NCI-H524 treated with DMSO at 0.1 percent for 48 hours (cell line): ENCODE data around the gene KBTBD4.
"Not testable (repeated sequence)": the region's sequence is repeated elsewhere in the genome, so short reads cannot be mapped to it uniquely, and the experiment has no call there.

Experiments used
- DNase-seq: peaks from one replicate; lab custom pipeline; 2025; lab: John Stamatoyannopoulos, UW

The KBTBD4 gene

GRCh38 chr11:47589977-47590861 lies 11.4 kb upstream of the KBTBD4 start:
- DNase-seq = no peak

DNA sequence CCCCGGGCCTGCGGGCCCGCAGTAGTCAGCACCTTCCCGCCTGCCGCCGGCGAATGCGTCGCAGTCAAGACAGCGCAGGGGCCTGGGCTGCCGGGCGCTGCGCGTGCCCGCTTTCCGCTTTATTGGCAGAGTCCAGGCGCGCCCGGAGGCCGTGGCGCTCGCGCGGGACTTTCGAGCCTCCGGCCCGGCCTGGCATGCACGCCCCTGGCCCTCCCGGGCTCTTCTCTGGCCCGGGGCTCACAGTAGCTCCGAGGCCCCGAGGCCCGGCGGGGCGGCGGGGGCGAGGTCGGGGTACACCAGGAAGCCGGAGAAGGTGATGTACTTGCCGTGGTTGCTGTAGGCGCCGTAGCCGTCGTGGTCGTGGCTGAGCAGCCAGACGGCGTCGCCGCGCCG lies 10.8 kb upstream of the KBTBD4 start:
- no peak for DNase-seq

- DNase-seq = no peak
These were observed 10.3 kb upstream of the KBTBD4 start for GRCh38 chr11:47589118-47589517.

DNA sequence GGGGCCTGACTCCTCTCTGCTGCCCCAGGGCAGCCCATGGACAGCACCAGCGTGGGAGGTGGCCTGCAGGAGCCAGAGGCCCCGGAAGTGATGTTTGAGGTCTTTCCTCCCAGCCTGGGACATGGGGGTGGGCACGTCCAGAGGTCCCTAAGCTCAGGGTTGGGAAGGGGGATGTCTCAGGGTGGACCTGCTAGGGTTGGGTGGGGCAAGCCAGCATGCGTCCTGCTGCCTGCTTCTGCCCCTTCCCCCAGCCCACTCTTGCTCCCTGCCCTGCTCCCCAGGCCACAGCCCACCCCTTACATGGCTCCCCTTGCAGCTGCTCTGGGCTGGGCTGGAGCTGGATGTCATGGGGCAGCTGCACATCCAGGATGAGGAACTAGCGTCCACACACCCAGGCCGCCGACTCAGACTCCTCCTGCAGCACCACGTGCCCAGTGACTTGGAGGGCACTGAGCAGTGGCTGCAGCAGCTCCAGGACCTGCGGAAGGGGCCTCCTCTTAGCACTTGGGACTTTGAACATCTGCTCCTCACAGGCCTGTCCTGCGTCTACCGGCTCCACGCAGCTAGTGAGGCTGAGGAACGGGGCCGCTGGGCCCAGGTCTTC lies 9.1 kb upstream of the KBTBD4 start:
- DNase-seq = no peak

DNA sequence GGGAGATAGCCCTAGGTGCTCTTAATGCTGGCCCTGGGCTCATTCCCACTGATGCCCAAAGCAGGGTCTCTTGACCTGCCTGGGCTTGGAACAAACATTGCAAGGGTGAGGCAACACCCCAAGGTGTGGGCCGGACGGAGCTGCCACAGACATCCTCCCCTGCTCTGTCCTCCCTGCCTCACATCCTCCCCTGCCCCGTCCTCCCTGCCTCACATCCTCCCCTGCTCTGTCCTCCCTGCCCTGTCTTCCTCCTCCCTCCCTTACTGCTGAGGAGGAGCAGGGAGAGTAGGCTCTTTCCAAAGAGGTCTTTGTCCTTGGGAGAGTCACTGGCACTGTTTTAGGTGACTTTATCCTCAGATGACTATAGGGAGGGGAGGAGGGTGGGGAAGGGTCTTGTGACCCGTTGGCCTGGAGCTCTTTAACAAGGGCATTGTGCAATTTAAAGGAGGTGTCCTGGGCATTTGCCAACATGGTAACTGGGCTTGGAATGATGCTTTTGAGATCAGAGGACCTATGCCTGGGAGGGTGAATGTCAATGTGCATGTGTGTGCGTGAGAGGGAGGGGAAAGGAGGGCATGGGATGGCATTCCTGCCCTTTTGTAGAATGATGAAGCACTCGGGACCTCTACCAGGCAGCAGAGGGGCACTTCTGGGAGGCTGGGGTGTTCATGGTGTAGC lies 8.4 kb upstream of the KBTBD4 start:
- no peak for DNase-seq

- no peak for DNase-seq
These were observed 7.5 kb upstream of the KBTBD4 start, which contains the start of gene FAM180B for GRCh38 chr11:47586098-47586855. Gene FAM180B, plus strand, starts transcription at chr11:47586678. Its CDS starts 91 bp downstream, at chr11:47586769.

- no peak for DNase-seq
These were observed 5.1 kb upstream of the KBTBD4 start for GRCh38 chr11:47583844-47584243.

- no peak for DNase-seq
These were observed 1.2 kb downstream of the KBTBD4 start for GRCh38 chr11:47577460-47578041.

DNA sequence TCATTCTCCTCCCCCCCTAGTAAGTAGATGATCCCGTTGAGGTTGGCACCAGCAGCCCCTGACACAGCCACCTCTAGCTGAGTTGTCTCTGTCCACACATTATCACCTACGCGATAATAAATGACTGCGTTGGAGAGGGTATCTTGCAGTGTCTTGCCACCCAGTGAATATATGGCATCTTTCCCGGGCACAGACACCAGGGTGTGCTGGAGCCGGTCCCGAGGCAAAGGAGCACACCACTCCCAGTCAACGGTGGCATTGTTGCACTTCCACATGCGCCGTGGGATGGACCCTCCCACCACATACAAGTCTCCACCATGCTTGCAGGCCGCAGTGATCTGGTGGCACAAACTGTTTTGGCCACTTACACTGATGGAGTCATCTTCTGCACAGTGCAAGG lies 5.4 kb downstream of the KBTBD4 start:
- no peak for DNase-seq

- no peak for DNase-seq
These were observed 6.0 kb downstream of the KBTBD4 start for GRCh38 chr11:47572715-47573255.

DNA sequence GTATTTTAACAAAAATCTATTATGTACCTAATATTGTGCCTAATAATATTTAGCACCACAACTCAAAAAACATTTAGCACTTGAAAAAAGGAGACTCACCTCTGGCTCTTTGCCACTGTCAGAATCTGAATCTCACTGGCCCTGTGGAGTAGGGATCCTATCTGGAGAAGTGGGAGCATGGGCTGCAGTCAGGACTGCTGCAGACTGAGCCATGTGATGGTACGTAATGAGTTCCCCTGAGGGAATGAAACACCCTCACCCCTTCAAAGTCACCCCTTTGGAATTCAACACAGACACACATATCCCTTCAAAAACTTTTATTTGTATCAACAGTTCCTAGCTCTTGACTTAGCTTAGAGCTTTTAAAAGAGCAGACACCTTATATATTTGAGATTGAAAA lies 6.9 kb downstream of the KBTBD4 start:
- DNase-seq = no peak

DNA sequence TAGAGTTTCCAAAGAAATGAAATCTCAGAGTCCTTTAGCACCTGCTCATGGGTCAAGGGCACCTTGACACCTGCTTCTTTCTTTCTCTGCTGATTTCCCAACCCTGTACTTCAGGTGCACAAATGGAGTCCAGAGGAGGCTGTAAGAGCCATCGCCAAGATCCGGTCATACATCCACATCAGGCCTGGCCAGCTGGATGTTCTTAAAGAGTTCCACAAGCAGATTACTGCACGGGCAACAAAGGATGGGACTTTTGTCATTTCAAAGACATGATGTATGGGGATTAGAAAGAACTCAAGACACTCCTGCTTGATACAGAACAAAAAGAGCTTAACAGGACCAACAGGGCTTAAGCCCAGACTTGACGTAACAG lies 7.4 kb downstream of the KBTBD4 start:
- DNase-seq = no peak

DNA sequence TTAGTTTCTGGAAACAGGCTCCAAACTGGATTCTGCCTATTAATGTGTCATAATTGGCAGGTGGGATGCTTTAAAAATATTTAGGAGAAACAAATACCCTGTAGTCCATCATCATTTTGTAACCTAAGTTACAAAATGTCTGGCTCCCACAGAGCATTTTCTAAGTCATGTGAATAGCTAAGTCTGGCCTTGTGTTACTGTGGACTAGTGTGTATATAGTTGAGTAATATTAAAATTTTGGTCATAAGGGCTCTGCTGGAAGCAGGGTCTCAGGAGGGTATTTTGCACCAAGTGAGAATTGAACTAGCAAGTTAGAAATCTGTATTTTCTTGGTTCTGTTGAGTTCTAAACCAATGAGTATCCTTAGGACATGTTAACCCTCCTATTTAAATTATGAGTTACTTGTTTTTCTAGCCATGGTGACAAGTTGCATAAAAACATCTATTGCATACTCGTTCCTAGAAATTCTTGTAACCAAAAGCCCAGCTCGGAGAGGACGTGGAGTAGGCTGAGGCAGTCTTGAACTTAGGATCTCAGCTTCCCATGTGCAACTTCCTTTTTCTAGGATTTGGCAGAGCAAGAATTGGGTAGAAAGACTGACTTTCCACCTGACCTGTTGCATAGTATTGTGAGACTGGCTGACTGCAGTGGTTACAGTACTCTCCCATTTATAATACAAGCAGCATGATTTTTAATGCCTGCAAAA lies 8.0 kb downstream of the KBTBD4 start:
- no peak for DNase-seq

DNA sequence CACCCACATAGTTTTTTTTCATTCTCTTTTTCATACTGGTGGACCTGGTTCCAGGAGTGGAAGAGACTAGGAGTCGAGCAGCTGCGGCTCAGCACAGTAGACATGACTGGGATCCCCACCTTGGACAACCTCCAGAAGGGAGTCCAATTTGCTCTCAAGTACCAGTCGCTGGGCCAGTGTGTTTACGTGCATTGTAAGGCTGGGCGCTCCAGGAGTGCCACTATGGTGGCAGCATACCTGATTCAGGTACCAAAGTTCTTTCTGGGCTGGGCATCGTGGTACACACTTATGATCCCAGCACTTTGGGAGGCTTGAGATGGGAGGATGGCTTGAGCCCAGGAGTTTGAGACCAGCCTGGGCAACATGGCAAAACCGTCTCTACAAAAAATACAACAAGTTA lies 9.1 kb downstream of the KBTBD4 start:
- no peak for DNase-seq

DNA sequence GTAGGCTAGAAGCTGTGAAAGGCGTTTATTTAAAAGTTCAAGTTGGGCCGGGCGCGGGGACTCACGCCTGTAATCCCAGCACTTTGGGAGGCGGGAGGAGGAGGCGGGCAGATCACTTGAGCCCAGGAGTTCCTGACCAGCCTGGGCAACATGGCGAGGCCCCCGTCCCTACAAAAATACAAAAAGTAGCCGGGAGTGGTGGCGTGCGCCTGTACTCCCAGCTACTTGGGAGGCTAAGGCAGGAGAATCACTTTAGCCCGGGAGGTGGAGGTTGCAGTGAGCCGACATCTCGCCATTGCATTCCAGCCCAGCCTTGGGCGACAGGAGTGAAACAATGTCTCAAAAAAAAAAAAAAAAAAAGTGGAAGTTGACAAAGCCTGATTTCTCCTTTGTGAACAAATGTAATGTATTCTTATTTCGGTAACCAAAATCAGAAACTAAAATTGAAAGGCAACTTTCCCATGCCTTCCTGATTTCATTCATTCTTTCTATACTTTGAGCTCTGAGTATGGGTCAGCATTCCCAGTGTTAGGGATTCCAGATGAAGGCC lies 12.5 kb downstream of the KBTBD4 start:
- DNase-seq = no peak

DNA sequence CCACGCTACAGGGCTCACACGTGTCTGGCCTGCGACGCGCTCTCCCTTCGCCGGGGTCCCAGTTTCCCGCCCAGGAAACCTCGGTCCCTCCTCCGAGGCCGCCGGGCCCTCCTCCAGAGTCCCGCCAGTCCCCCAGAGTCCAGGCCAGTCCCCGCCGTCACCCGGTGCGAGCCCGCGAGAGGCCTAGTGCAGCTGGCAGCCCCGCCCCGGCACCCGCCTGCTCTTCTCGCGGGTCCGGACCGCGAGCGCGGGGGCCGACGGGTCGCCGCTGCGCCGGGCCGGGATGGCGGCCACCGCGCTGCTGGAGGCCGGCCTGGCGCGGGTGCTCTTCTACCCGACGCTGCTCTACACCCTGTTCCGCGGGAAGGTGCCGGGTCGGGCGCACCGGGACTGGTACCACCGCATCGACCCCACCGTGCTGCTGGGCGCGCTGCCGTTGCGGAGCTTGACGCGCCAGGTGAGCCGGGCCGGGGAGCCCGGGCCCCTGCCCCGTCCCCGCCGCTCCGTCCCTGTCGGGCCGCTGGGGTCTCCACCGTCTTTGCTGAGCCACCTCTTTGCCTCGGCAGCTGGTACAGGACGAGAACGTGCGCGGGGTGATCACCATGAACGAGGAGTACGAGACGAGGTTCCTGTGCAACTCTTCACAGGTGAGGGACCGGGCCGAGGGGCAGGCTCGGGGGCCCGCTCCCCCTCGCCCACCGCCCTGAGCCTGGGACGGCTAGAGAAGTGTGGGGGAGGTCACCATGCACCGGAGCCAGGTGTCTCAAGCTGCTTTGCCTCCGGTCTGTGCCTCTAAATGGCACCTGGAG lies 13.2 kb downstream of the KBTBD4 start, which contains the start of gene PTPMT1:
PTPMT1 (plus strand) TSS at position 260 of the 809 bp plus-strand sequence; CDS start at position 284, 24 bp downstream.
- DNase-seq = no peak

DNA sequence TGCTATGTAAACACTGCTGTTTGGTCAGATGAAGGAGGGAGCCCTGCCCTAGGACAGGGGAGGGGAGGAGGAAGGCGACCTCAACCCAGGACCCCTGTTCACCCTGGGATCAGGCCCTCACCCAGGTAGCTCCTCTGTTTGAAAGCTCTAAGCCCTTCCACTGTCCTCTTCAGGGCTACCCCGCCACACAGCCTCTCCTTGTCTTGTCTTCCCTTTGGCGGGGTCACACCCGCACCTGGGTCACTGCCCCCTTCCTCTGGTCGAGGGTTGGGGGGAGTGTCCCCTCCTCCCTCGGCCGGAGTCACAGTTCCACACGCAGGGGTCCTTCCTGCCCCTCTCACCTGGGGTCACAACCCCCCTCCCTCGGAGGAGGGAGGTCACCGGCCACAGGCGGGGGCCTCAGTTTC lies 13.8 kb downstream of the KBTBD4 start:
- no peak for DNase-seq

- not testable (repeated sequence) for DNase-seq
These were observed 14.4 kb downstream of the KBTBD4 start for GRCh38 chr11:47564366-47564765.

DNA sequence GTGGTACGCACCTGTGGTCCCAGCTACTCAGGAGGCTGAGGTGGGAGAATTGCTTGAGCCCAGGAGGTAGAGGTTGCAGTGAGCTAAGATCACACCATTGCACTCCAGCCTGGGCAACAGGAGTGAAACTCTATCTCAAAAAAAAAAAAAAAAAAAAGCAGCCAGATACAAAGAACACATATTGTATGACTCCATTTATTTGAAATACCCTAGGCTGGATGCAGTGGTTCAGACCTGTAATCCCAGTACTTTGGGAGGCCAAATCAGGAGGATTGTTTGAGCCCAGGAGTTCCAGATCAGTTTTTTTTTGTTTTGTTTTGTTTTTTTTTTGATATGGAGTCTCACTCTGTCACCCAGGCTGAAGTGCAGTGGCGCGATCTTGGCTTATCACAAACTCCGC lies 16.4 kb downstream of the KBTBD4 start:
- DNase-seq = not testable (repeated sequence)

DNA sequence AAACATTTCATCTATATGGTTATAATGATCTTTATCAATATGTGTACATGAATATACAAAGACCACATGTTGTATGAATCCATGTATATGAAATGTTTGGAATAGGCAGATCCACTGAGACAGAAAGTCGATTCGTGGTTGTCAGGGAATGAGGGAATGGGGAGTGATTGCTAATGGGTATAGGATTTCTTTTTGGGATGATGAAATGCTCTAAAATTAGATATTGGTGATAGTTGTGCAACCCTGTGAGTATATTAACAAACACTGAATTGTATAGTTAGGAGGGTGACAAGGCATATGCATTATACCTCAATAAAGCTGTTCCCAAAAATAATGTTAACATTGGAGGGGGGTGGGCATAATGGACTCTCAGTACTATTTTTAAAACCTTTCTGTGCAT lies 18.3 kb downstream of the KBTBD4 start:
- no peak for DNase-seq
